H1 (cell line): ENCODE data around the gene RBM20. TPM values are rescaled to one million over a fixed set of nuclear protein-coding genes. Genes with fewer than 3 reads are reported as not detected.

Source experiments
- CBX5 ChIP-seq: fragments of 300-800, 300-1000 bp; sonication (generic); IDR thresholded peaks from 2 replicates; pipeline ENCODE4 v1.7.1; 2016; ENCODE audit warnings: antibody characterized with exemption, low read length, low read depth
- HDAC2 ChIP-seq, 2 experiments: fragments of 300-600 bp in 1 of 2; sonication (generic) in 1 of 2; IDR thresholded peaks; 2 replicates each; pipeline ENCODE4 v1.6.1; 2011 to 2012; ENCODE audit warnings: low read depth in 2 of 2, low read length in 2 of 2, mild to moderate bottlenecking in 2 of 2, moderate library complexity in 2 of 2, borderline replicate concordance in 1 of 2, inconsistent platforms in 1 of 2
- JUN ChIP-seq: IDR thresholded peaks from 2 replicates; pipeline ENCODE4 v1.6.1; 2011; ENCODE audit warnings: low read depth, mild to moderate bottlenecking, improper control_type of control experiment, low read length
- SP1 ChIP-seq: IDR thresholded peaks from 2 replicates; pipeline ENCODE4 v1.6.1; 2011; ENCODE audit warnings: low read depth, low read length
- SUZ12 ChIP-seq: fragments of 200-600 bp; sonication (generic); IDR thresholded peaks from 2 replicates; pipeline ENCODE4 v1.6.1; 2012; ENCODE audit warnings: mild to moderate bottlenecking, inconsistent platforms, low read length, moderate library complexity, mixed read lengths
- polyA plus RNA-seq, 7 experiments: library from polyadenylated mRNA; depleted of rRNA in 3 of 7; stranded (reverse) in 5 of 7; unstranded in 2 of 7; fragments of >200 nt in 5 of 7; fragments of 200-250 nt in 2 of 7; gene quantifications; 1 replicate in 5 of 7; 2 replicates in 1 of 7; 4 replicates in 1 of 7; pipeline versions ENCODE4 v1.2.1 to v1.2.3, GENCODE V29; 2011 to 2013; ENCODE audit warnings: missing spikeins in 2 of 7, mixed read lengths in 2 of 7
- total RNA-seq: library from RNA; stranded (reverse); fragmentation: NEBNext Ultra II Directional; extraction: Animal tissue kit (Norgen Biotek cat#: 25700); gene quantifications from 2 replicates; pipeline ENCODE4 v1.2.1, GENCODE V29; 2021
- TF ChIP-seq, protein P1 (sequence below), 3 experiments: IDR thresholded peaks; 1 replicate in 2 of 3; 2 replicates in 1 of 3; pipeline versions ENCODE4 v1.5.1 to v1.6.1; 2011; ENCODE audit warnings: low read length in 3 of 3, mild to moderate bottlenecking in 3 of 3, inconsistent platforms in 2 of 3, low read depth in 1 of 3, moderate library complexity in 1 of 3; ENCODE audit not compliant: insufficient read depth in 1 of 3; ENCODE audit errors: control extremely low read depth in 1 of 3

RBM20 gene
- total and polyA plus RNA-seq, 2 of the 8 experiments (the other 6 are each of a cell fraction or from before 2014, with no cell fraction given) = 0.05 to 0.63 TPM

DNA sequence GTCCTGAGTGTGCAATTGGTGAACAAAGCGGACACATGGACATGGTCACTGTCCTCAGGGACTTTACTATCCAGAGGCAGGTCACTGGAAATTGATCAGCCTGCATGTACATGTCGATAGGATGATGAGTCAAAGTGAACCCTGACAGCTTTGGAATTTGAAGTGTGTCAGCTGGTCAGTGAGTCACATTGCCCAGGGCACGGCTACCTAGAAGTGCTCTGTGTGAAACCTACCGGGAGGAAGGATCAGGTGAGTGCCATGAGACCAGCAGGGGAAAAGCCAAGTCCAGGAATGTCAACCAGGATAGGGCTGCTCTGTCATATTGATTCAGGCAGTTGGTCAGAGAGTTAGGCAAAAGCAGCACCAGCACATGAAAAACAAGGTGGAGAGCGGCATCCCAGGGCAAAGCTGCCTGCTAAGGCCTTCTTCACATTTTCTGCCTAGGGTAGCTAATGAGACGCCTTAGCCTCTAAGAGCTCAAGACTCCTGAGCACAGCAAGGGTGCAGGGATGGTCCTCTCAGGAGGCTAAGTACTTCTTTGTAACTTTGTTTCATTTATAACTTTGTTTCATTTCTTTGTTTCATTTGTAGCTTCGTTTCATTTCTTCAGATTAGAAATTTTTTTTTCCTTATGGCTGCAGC, 208.2 kb downstream of the RBM20 start (continued):
- TF ChIP-seq, protein P1, sequence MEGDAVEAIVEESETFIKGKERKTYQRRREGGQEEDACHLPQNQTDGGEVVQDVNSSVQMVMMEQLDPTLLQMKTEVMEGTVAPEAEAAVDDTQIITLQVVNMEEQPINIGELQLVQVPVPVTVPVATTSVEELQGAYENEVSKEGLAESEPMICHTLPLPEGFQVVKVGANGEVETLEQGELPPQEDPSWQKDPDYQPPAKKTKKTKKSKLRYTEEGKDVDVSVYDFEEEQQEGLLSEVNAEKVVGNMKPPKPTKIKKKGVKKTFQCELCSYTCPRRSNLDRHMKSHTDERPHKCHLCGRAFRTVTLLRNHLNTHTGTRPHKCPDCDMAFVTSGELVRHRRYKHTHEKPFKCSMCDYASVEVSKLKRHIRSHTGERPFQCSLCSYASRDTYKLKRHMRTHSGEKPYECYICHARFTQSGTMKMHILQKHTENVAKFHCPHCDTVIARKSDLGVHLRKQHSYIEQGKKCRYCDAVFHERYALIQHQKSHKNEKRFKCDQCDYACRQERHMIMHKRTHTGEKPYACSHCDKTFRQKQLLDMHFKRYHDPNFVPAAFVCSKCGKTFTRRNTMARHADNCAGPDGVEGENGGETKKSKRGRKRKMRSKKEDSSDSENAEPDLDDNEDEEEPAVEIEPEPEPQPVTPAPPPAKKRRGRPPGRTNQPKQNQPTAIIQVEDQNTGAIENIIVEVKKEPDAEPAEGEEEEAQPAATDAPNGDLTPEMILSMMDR (IDR thresholded peaks at IDR 0.05; ENCODE audit: control extremely low read depth in 1 of 3, insufficient read depth in 1 of 3, low read depth in 1 of 3, low read length in 3 of 3) = no peak
- TF ChIP-seq CBX5 = no peak
- no peak for TF ChIP-seq HDAC2 (IDR thresholded peaks at IDR 0.05; ENCODE audit: borderline replicate concordance in 1 of 2, low read depth in 2 of 2, low read length in 2 of 2)
- TF ChIP-seq JUN = no peak
- no peak for TF ChIP-seq SP1
- TF ChIP-seq SUZ12 = no peak
